GM18909 (cell line): Measurements from ENCODE around the gene ZNF600.
A peak's percentile ranks its signal among the peaks of the same experiment; 100 is the strongest.
"Not testable (repeated sequence)": the region's sequence is repeated elsewhere in the genome, so short reads cannot be mapped to it uniquely, and the experiment has no call there.

Source experiments
- ATAC-seq: cut with Tn5 transposase; IDR thresholded peaks from one replicate; pipeline ENCODE4 v1.9.1; 2021; ENCODE audit warnings: mild to moderate bottlenecking; ENCODE audit not compliant: unreplicated experiment, poor library complexity

Gene ZNF600

DNA sequence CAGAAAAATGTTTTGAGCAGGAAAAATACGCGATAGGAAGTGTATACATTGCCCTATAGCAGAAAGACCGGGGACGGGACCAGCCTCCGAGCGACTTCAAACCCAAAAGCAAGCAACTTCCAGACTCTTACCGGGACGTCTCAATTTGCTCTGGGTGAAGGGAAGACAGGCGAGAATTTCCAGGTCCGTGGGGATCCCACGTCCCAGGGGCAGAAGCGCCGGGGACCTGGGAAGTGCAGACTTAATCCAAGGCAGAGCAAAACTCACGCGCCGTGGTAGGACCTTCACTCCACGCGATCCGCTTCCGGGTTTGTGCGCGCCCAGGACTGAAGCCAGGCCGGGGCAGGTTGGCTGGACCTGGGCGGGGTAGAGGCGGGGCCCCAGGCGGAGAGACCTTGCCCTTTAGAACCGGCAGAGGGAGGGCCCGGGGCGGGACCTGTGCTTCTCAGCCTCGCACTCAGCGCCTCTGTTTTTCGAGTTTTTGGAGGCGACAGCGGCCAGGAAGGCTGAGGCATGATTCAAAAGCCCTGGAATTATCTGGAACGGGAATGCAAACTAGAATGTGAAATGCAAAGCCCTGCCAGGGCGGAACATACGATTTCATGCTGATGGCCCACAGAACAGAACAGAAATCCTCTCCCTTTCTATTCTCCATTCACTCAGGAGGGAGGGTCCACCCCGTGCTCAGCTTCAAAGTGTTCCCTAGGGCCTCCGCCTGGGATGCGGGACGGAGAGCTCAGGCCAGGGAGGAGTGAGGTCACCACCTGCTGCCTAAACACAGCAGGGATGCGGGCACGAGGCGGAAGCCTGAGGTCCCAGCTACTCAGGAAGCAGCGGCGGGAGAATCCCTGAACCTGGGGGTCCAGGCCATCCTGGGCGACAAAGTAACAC, at the start of gene ZNF600:
Gene ZNF600, minus strand, starts transcription at position 328 of the 891 bp plus-strand sequence. CDS start 7,903 bp downstream, outside the sequence.
- ATAC-seq: peak; percentile 88

- not testable (repeated sequence) for ATAC-seq
These were observed 47.7 kb upstream of the ZNF600 start for GRCh38 chr19:52834289-52834688.

GRCh38 chr19:52833541-52833940, 47.0 kb upstream of the ZNF600 start:
- not testable (repeated sequence) for ATAC-seq

- ATAC-seq: not testable (repeated sequence)
These were observed 43.3 kb upstream of the ZNF600 start for GRCh38 chr19:52829866-52830265.

- ATAC-seq: no peak
These were observed 39.2 kb upstream of the ZNF600 start for GRCh38 chr19:52825765-52826164.

- ATAC-seq: no peak
These were observed 37.1 kb upstream of the ZNF600 start for GRCh38 chr19:52823676-52824075.

- ATAC-seq: peak; percentile 95
These were observed 34.8 kb upstream of the ZNF600 start, which contains the start of gene ZNF28 for GRCh38 chr19:52821204-52821960. Gene ZNF28, minus strand, starts transcription at chr19:52821633. Its CDS starts 3,675 bp downstream, at chr19:52817958.

DNA sequence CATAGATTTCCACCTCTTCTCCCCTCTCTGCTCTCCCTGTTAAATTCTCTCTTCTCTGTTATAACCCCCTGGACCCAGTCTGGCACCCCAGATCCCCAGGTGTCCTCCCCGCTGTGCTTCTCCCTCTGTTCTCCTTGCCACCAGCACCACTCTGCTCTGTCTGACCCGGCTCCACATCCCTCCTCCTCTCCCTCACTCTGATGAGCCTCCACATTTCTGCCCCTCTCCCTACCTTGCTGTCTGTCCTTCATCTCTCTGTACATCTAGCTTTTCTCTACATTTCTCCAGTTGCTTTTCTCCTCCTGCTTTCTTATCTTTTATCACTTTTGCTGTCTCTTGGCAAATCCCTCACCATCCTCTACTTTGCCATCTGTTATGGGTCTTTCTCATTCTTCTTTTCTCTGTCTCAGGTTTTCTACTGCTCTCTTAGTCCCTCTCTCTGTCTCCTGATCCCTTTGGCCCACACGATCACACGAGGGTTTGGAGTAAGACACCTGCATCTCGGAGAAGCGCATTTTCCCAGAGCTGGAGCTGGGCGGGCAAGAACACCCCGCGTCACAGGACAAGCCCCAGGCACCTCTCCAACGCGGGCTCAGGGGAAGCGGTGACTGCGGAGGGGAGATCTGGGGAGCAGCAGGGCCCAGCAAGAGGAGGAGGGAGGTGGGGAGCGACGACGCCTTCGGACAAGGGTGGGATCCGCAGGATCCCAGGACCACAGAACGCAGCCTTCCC, 34.0 kb upstream of the ZNF600 start:
- ATAC-seq: peak; percentile 10

GRCh38 chr19:52809801-52810200, 23.2 kb upstream of the ZNF600 start:
- ATAC-seq: no peak

- not testable (repeated sequence) for ATAC-seq
These were observed 13.5 kb upstream of the ZNF600 start for GRCh38 chr19:52799950-52800640.

- no peak for ATAC-seq
These were observed 2.8 kb upstream of the ZNF600 start for GRCh38 chr19:52789440-52789839.

DNA sequence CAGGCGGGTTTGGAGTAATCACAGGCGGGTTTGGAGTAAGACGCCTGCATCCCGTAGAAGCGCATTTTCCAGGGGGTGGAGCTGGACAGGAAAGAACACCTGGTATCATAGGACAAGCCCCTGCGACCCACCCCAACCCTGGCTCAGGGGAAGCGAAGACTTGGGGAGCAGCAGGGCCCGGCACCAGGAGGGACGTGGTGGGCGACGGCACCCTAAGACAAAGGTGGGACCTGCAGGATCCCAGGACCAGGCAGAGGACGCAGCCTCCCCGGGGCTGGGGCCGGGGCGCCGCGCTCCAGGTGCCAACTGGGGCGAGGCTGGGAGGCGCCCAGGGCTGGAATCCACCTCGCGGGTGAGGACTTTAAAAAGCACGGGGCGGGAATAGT, 520 bp downstream of the ZNF600 start:
- peak; percentile 30 for ATAC-seq

DNA sequence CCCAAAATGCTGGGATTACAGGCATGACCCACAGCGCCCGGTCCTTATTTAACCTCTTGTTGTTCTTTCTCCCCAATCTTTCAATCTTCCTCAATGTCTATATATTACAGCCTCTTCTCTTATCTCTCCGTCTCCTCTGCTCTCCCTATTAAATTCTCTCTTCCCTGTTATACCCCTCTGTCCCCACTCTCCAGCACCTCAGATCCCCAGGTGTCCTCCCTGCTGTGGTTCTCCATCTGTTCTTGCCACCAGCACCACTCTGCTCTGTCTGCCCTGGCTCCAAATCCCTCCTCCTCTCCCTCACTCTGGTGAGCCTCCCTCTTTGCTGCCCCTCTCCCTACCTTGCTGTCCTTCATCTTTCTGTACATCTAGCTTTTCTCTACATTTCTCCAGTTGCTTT, 1.1 kb downstream of the ZNF600 start:
- no peak for ATAC-seq

DNA sequence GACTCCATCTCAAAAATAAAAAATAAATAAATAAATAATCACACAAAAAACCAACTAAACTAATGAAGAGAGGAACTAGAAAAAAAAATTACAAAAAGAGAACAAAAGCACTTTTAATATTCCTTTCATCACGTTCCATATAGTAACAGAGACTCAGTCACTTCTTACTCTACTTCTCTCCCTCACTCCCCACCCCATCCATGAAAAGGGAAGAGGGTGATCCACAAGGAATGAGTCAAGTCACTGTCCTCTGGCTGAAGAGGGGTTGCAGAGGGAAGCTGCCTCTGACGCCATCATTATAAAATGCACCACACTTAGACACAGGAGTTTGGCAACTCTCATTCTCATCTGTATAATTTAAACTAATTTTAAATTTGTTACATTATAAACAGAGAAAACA, 3.7 kb downstream of the ZNF600 start:
- ATAC-seq: not testable (repeated sequence)

DNA sequence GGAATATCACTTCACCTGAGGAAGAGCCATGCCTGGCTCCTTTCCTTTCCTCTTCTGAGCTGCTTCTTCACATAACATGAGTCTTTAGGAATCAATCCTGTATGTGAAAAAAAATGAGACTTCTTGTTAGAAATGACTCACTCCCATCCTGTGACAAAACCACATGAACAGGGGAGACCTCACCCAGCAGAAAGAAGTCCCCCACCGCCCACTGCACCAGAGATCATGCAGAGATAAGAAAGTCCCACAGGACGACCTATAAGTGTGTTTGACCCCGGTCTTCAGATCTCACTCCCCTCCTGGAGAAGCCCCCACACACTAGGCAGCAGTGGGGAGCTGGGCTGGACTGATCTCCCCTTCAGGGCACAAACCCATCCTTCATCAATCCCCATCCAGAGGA, 7.8 kb downstream of the ZNF600 start:
- ATAC-seq: no peak

DNA sequence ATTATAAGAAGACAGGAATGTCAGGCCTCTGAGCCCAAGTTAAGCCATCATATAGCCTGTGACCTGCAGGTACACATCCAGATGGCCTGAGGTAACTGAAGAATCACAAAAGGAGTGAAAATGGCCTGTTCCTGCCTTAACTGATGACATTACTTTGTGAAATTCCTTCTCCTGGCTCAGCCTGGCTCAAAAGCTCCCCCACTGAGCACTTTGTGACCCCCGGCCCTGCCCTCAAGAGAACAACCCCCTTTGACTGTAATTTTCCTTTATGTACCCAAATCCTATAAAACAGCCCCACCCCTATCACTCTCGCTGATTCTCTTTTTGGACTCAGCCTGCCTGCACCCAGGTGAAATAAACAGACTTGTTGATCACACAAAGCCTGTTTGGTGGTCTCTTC, 30.1 kb downstream of the ZNF600 start:
- ATAC-seq: not testable (repeated sequence)

DNA sequence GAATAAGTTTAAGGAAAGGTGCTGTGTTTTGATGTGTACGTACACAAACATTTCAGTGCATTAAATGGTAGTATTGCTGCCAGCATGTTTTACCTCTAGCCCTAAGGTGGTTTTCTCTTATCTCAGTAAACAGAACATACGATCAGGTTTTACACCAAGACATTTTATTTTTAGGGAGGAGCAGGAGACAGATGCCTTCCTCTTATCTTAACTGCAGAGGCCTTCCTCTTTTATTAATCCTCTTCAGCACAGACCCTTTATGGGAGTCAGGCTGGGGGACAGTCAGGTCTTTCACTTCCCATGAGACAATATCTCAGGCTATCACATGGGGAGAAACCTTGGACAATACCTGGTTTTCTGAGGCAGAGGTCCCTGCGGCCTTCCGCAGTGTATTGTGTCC, 36.8 kb downstream of the ZNF600 start:
- no peak for ATAC-seq

DNA sequence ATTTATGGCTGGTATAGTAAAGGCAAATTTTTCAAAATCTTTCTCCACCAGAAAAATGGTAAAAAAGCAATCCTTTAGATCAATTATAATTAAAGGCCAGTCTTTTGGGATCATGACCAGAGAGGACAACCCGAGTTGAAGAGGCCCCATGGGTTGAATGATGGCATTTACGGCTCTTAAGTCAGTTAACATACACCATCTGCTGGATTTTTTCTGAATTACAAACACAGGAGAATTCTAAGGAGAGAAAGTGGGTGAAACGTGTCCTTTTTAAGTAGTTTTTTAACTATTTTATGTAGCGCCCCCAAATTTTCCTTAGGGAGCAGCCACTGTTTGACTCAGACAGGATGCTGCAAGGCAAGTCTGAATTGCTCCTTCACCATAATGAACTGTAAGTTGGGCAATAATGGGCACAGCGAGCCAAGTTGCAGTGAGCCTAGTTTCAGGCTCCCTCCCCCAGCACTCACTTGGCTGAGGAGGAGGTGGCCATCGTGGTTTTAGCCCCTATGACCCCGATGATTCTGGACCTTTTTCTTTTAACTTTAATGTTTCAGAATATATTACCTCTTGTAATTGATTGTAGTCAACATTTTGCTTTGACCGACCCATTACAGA, 38.1 kb downstream of the ZNF600 start:
- no peak for ATAC-seq

DNA sequence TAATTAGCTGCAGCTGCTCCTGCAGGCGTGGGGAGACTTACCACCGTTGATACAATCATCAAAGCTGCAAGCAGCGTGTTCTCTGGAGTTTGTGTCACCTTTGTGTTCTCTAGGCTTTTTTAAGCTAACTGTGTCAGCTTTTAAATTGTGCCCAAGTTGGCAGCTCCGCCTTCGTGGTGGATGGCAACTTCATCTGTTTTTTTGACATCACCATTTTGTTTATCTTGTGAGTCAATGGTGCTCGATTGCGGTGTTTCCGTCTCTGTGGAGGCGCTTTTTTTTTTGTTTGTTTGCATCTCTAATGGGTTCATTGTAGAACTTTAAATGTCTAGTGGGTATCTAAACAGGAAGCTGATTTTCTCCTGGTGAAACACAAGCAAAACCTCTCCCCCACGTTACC, 40.7 kb downstream of the ZNF600 start:
- ATAC-seq: not testable (repeated sequence)

GRCh38 chr19:52743091-52743490, 43.5 kb downstream of the ZNF600 start:
- no peak for ATAC-seq
